Naive thymus-derived CD4-positive, alpha-beta T cell (primary cell): Measurements from ENCODE around the gene ETNK1. TPM values are rescaled to one million over a fixed set of nuclear protein-coding genes. Genes with fewer than 3 reads are reported as not detected.

Experiments used
- ATAC-seq: fragments of 150-1000 bp; cut with Tn5 transposase; 2 replicates; pipeline ENCODE4 v1.10.0; 2021; ENCODE audit warnings: mild to moderate bottlenecking, moderate library complexity
- CTCF ChIA-PET: fragments of 350-600 bp; sonication (Branson Sonifier 250); formaldehyde crosslinking; loops from one replicate; lab custom pipeline; 2021; ENCODE audit warnings: antibody characterized with exemption; lab: Charles Lee
- POLR2A ChIA-PET: fragments of 350-600 bp; sonication (Branson Sonifier 250); formaldehyde crosslinking; loops from one replicate; lab custom pipeline; 2021; ENCODE audit warnings: antibody characterized with exemption, inconsistent platforms; lab: Charles Lee
- DNase-seq, 9 donors: peaks; one replicate each; pipeline versions ENCODE4 v3.0.0 to v3.0.0-alpha.2; 2020 to 2022; ENCODE audit warnings: mixed read lengths in 1 of 9
- H3K27ac ChIP-seq: one replicate; pipeline ENCODE4 v1.7.0; 2013; ENCODE audit warnings: mild to moderate bottlenecking, low read depth, low read length, moderate library complexity
- H3K27me3 ChIP-seq, 2 donors: one replicate each; pipeline ENCODE4 v1.7.0; 2013; ENCODE audit warnings: low read length in 2 of 2, mild to moderate bottlenecking in 2 of 2, moderate library complexity in 2 of 2; ENCODE audit not compliant: control insufficient read depth in 2 of 2, insufficient read depth in 2 of 2
- H3K36me3 ChIP-seq, 3 experiments: 1 replicate in 2 of 3; 2 replicates in 1 of 3; pipeline ENCODE4 v1.7.0; 2013; ENCODE audit warnings: low read length in 3 of 3, mild to moderate bottlenecking in 3 of 3, moderate library complexity in 1 of 3; ENCODE audit not compliant: insufficient read depth in 3 of 3, control insufficient read depth in 2 of 3
- H3K4me1 ChIP-seq, 2 donors: one replicate each; pipeline ENCODE4 v1.7.0; 2013; ENCODE audit warnings: low read length in 2 of 2, mild to moderate bottlenecking in 2 of 2, moderate library complexity in 1 of 2; ENCODE audit not compliant: control insufficient read depth in 2 of 2, insufficient read depth in 2 of 2
- H3K4me3 ChIP-seq: 2 replicates; pipeline ENCODE4 v1.7.0; 2013; ENCODE audit warnings: mild to moderate bottlenecking, low read length
- H3K9me3 ChIP-seq, 3 experiments: 1 replicate in 2 of 3; 2 replicates in 1 of 3; pipeline ENCODE4 v1.7.0; 2013; ENCODE audit warnings: low read length in 3 of 3; ENCODE audit not compliant: control insufficient read depth in 2 of 3
- H3K27ac Mint-ChIP-seq, 9 donors: one replicate each; pipeline ENCODE4 v1.8.0; 2020 to 2022; ENCODE audit warnings: mixed read lengths in 9 of 9, mild to moderate bottlenecking in 8 of 9, moderate library complexity in 5 of 9, inconsistent platforms in 2 of 9
- H3K27me3 Mint-ChIP-seq, 5 donors: one replicate each; pipeline ENCODE4 v1.8.0; 2021 to 2022; ENCODE audit warnings: mixed read lengths in 5 of 5, mild to moderate bottlenecking in 1 of 5
- H3K36me3 Mint-ChIP-seq, 5 donors: one replicate each; pipeline ENCODE4 v1.8.0; 2020 to 2022; ENCODE audit warnings: mixed read lengths in 5 of 5, mild to moderate bottlenecking in 3 of 5, inconsistent platforms in 1 of 5
- H3K4me1 Mint-ChIP-seq, 7 donors: one replicate each; pipeline ENCODE4 v1.8.0; 2020 to 2022; ENCODE audit warnings: mixed read lengths in 7 of 7, mild to moderate bottlenecking in 3 of 7, inconsistent platforms in 1 of 7
- H3K4me3 Mint-ChIP-seq, 10 donors: one replicate each; pipeline ENCODE4 v1.8.0; 2020 to 2022; ENCODE audit warnings: mild to moderate bottlenecking in 10 of 10, mixed read lengths in 10 of 10, moderate library complexity in 6 of 10, inconsistent platforms in 2 of 10
- H3K9me3 Mint-ChIP-seq, 11 donors: one replicate each; pipeline ENCODE4 v1.8.0; 2020 to 2022; ENCODE audit warnings: mixed read lengths in 11 of 11, mild to moderate bottlenecking in 4 of 11, inconsistent platforms in 1 of 11, moderate library complexity in 1 of 11
- intact Hi-C, 2 donors: fragments of 100-400 bp; cut with micrococcal nuclease; formaldehyde crosslinking; loops; one replicate each; pipeline ENCODE4 v1.15.1; 2023
- polyA plus RNA-seq, 2 donors: library from polyadenylated mRNA; unstranded; fragments of 300-500 nt; fragmentation: Illumina TruSeq; gene quantifications; one replicate each; pipeline ENCODE4 v1.2.3, GENCODE V29; 2021
- total RNA-seq, 6 experiments: library from RNA in 5 of 6; stranded (reverse) in 5 of 6; gene quantifications; 1 replicate in 5 of 6; 2 replicates in 1 of 6; pipeline ENCODE4 v1.2.3 and lab custom pipeline; 2021 to 2026

The ETNK1 gene
- total and polyA plus RNA-seq, 7 experiments from 2014 or later = 18.3 to 88.6 (median 60.6) TPM

DNA sequence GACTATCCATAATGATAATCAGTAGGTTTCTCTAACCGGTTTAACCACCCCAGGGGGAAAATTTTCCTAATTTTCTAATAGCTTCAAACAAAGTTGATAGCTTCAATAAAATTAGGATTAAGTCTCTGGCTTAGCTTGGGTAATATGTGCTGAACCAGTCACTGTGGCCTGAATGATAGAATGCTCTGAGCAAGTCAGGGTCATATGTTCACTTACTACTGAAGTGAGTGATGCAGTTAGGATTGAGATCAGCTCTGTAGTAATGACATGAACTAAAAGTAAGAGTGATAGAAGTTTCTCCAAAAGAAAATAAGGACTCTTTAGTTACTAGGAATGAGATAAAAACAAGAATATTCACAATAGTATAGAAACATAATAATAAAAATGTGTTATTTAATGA is 32.6 kb downstream of the ETNK1 start:
- H3K9me3 Mint-ChIP-seq = peaks cover 0 to 2% (median 0%) of the 10 kb centered on the region in 11 donors
- H3K4me1 ChIP-seq = no peaks in the 10 kb centered on the region

DNA sequence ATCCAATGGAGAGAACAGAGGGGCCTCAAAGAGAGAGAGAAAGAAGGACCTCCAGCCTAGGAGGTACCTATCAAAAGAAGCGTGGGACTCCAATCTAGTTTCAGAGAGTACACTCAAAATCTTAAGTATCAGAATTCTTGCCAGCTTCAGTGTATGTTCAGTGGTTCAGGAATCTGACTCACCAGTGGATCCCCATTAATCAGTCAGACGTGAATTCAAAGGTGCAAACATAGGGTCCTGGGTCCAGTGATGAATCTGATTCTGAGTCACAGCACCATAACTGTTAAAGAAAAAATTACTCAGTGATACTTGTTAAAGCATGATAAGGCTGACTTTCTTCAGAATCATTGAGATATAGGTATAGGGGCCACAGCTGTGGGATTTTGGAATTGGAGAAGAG is 33.2 kb downstream of the ETNK1 start:
- peak overlapping the region in 3 of 9 donors; percentile 22 to 37 (median 23) for H3K27ac Mint-ChIP-seq
- POLR2A ChIA-PET = no interaction called here
- H3K9me3 Mint-ChIP-seq = peaks cover 0 to 2% (median 0%) of the 10 kb centered on the region in 11 donors
- H3K27me3 Mint-ChIP-seq = no peaks in the 10 kb centered on the region
- peaks cover 0 to 23% (median 11%) of the 10 kb centered on the region in 5 donors for H3K36me3 Mint-ChIP-seq
- no peak overlapping the region for H3K4me3 Mint-ChIP-seq
- no peaks in the 10 kb centered on the region for H3K4me1 ChIP-seq
- no peak overlapping the region for H3K27ac ChIP-seq
- H3K4me1 Mint-ChIP-seq = peaks cover 5 to 28% (median 21%) of the 10 kb centered on the region in 7 donors
- no peaks in the 10 kb centered on the region for H3K27me3 ChIP-seq
- no peaks in the 10 kb centered on the region for H3K9me3 ChIP-seq
- H3K36me3 ChIP-seq = peaks cover 0 to 9% (median 3%) of the 10 kb centered on the region in 3 experiments
- intact Hi-C loops = no loop called here
- CTCF ChIA-PET = no interaction called here
- DNase-seq (no peak), ATAC-seq (no peak)
- H3K4me3 ChIP-seq = no peak overlapping the region

More for the DNA sequence above, 32.6 kb downstream of the ETNK1 start:
- no peaks in the 10 kb centered on the region for H3K27me3 ChIP-seq
- DNase-seq (no peak), ATAC-seq (no peak)
- H3K27ac ChIP-seq = no peak overlapping the region
- no peak overlapping the region for H3K4me3 ChIP-seq
- ChIA-PET POLR2A (no interaction called here), CTCF (no interaction called here)
- H3K4me3 Mint-ChIP-seq = no peak overlapping the region
- peaks cover 10 to 35% (median 27%) of the 10 kb centered on the region in 7 donors for H3K4me1 Mint-ChIP-seq
- peaks cover 3 to 29% (median 17%) of the 10 kb centered on the region in 5 donors for H3K36me3 Mint-ChIP-seq
- H3K9me3 ChIP-seq = no peaks in the 10 kb centered on the region
- no peaks in the 10 kb centered on the region for H3K27me3 Mint-ChIP-seq
- peaks cover 0 to 9% (median 3%) of the 10 kb centered on the region in 3 experiments for H3K36me3 ChIP-seq
- H3K27ac Mint-ChIP-seq = peak overlapping the region in 2 of 9 donors; percentile 23 to 37
- intact Hi-C loops = no loop called here

DNA sequence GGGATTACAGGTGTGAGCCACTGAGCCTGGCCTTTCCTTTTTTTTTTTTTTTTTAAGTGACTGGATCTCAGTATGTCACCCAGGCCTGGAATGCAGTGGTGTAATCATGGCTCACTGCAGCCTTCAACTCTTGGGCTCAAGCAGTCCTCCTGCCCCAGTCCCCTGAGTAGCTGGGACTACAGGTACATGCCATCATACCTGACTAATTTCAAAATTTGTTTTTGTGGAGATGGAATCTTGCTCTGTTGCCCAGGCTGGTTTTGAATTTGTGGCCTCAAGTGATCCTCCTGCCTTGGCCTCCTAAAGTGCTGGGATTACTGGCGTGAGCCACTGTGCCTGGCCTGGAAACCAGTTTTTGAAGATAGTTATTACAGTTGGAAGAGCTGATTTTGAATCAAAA is 37.4 kb downstream of the ETNK1 start:
- Histone ChIP-seq H3K36me3 (peaks cover 0 to 9% (median 3%) of the 10 kb centered on the region in 3 experiments), H3K27ac (no peak overlapping the region), H3K9me3 (no peaks in the 10 kb centered on the region), H3K4me1 (no peaks in the 10 kb centered on the region), H3K4me3 (no peak overlapping the region), H3K27me3 (no peaks in the 10 kb centered on the region)
- no peak overlapping the region for H3K27ac Mint-ChIP-seq
- H3K9me3 Mint-ChIP-seq = no peaks in the 10 kb centered on the region
- H3K4me1 Mint-ChIP-seq = peaks cover 0 to 22% (median 11%) of the 10 kb centered on the region in 7 donors
- CTCF ChIA-PET = interaction anchor here (0.7 to 1.0 kb wide), 2 partner anchors 15 to 579 kb away, joined by 3 to 4 read pairs; no protein-coding TSS in a partner anchor
- no peaks in the 10 kb centered on the region for H3K27me3 Mint-ChIP-seq
- ATAC-seq (no peak), DNase-seq (no peak)
- intact Hi-C loops = loop anchor here (2.0 kb wide), 2 partner anchors 14 to 18 kb away; no protein-coding TSS in a partner anchor
- peaks cover 0 to 33% (median 9%) of the 10 kb centered on the region in 5 donors for H3K36me3 Mint-ChIP-seq
- H3K4me3 Mint-ChIP-seq = no peak overlapping the region
- POLR2A ChIA-PET = no interaction called here

DNA sequence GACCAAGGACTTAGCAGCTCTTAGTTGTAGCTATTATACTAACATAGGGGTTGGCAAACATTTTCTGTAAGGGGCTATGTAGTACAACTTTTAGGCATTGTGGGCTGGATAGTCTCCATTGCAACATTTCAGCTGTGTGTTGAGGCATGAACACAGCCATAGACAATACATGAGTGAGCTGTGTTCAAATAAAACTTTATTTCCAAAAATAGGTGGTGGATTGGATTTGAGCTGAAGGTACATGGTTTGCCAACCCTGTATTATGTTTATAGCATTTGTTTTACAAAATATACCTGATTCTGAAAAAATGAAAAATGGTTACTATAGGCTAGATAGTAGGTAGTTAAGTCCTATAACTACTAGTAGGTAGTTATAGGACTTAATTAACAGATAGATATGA is 40.5 kb downstream of the ETNK1 start:
- POLR2A ChIA-PET = no interaction called here
- Histone ChIP-seq H3K4me1 (no peaks in the 10 kb centered on the region), H3K36me3 (peaks cover 0 to 4% (median 0%) of the 10 kb centered on the region in 3 experiments), H3K4me3 (no peak overlapping the region), H3K27me3 (no peaks in the 10 kb centered on the region), H3K9me3 (no peaks in the 10 kb centered on the region), H3K27ac (no peak overlapping the region)
- H3K4me3 Mint-ChIP-seq = no peak overlapping the region
- no peak for DNase-seq
- no peaks in the 10 kb centered on the region for H3K27me3 Mint-ChIP-seq
- intact Hi-C loops = no loop called here
- CTCF ChIA-PET = interaction anchor here (0.9 kb wide), 1 partner anchor 22 kb away, joined by 3 read pairs; no protein-coding TSS in a partner anchor
- H3K27ac Mint-ChIP-seq = peak overlapping the region in 2 of 9 donors; percentile 14 to 45
- H3K4me1 Mint-ChIP-seq = peaks cover 0 to 9% (median 6%) of the 10 kb centered on the region in 7 donors
- H3K9me3 Mint-ChIP-seq = no peaks in the 10 kb centered on the region
- no peak for ATAC-seq
- H3K36me3 Mint-ChIP-seq = peaks cover 0 to 24% (median 11%) of the 10 kb centered on the region in 5 donors

DNA sequence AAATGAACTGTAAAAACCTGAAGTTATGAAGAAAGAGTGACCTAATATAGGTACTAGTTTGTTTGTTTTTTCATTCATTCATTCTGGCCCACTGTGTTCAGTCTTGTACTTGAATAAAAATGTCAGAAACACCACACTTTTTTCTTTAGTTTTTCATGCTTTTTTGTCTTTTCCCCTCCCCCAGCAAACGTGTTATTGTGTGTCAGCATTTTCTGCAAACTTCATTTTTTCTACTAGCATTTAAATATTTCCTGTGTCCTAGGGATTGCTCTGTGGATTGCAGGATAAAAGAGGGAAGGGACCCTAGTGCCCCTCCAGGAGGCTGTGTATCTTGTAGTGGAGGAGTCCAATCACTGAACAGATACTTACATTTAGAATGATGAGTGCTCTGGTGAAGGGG is 42.2 kb downstream of the ETNK1 start:
- H3K27me3 ChIP-seq = no peaks in the 10 kb centered on the region
- Mint-ChIP-seq H3K36me3 (peaks cover 0 to 21% (median 11%) of the 10 kb centered on the region in 5 donors), H3K9me3 (no peaks in the 10 kb centered on the region), H3K4me1 (peaks cover 0 to 8% (median 4%) of the 10 kb centered on the region in 7 donors), H3K27ac (peak overlapping the region in 3 of 9 donors; percentile 54 to 60 (median 60)), H3K27me3 (no peaks in the 10 kb centered on the region), H3K4me3 (no peak overlapping the region)
- no peak overlapping the region for H3K27ac ChIP-seq
- H3K4me3 ChIP-seq = no peak overlapping the region
- no peaks in the 10 kb centered on the region for H3K9me3 ChIP-seq
- no peak for DNase-seq
- intact Hi-C loops = no loop called here
- no peaks in the 10 kb centered on the region for H3K4me1 ChIP-seq
- ATAC-seq = no peak
- no peaks in the 10 kb centered on the region for H3K36me3 ChIP-seq
- ChIA-PET POLR2A (no interaction called here), CTCF (no interaction called here)

DNA sequence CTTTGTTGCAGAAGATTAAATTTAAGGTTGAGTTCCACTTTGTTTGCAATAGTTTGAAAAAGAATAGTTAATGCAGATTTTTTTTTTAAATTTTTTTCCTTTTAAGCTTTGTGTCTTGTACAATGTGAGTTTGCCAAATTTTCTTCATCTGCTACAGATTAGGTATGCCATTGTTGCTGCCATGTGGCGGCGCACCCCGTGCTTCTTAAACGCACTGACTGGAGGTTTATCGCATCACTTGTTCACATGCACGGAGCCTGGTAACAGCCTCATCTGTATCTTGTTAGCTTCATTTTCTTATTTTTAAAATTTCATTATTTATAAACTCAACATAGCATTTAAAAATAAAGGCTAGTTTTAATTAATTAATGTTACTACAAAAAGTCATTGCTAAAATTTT is 43.5 kb downstream of the ETNK1 start:
- CTCF ChIA-PET = interaction anchor here (0.8 kb wide), 1 partner anchor 41 kb away, joined by 3 read pairs; no protein-coding TSS in a partner anchor
- Histone ChIP-seq H3K9me3 (no peaks in the 10 kb centered on the region), H3K36me3 (peaks cover 0 to 5% (median 0%) of the 10 kb centered on the region in 3 experiments), H3K27ac (no peak overlapping the region), H3K4me1 (no peaks in the 10 kb centered on the region), H3K4me3 (no peak overlapping the region), H3K27me3 (no peaks in the 10 kb centered on the region)
- no peak for ATAC-seq
- peaks cover 0 to 8% (median 4%) of the 10 kb centered on the region in 7 donors for H3K4me1 Mint-ChIP-seq
- no peak overlapping the region for H3K27ac Mint-ChIP-seq
- H3K36me3 Mint-ChIP-seq = peaks cover 0 to 28% (median 13%) of the 10 kb centered on the region in 5 donors
- H3K9me3 Mint-ChIP-seq = no peaks in the 10 kb centered on the region
- intact Hi-C loops = loop anchor here in 1 of 2 donors (2.0 kb wide), 1 partner anchor 14 kb away; no protein-coding TSS in a partner anchor
- no peaks in the 10 kb centered on the region for H3K27me3 Mint-ChIP-seq
- POLR2A ChIA-PET = no interaction called here
- no peak overlapping the region for H3K4me3 Mint-ChIP-seq
- DNase-seq = no peak
